Pancreas (tissue), 10 donors: Measurements from ENCODE around the gene ARFGAP1. TPM values are rescaled to one million over a fixed set of nuclear protein-coding genes. Genes with fewer than 3 reads are reported as not detected.
A peak's percentile ranks its signal among the peaks of the same experiment; 100 is the strongest.
"Not testable (repeated sequence)": the region's sequence is repeated elsewhere in the genome, so short reads cannot be mapped to it uniquely, and the experiment has no call there.

Experiments used
- ATAC-seq, 4 donors: fragments of 200-7000 bp; cut with Tn5 transposase; one replicate each; pipeline versions ENCODE4 v1.8.0 to v1.9.1; 2020; ENCODE audit warnings: mild to moderate bottlenecking in 4 of 4, moderate library complexity in 4 of 4
- DNase-seq, 6 donors: peaks; one replicate each; pipeline ENCODE4 v3.0.0-alpha.2; 2020
- FAIRE-seq: peaks from 2 replicates; lab custom pipeline; 2012; peaks lifted over from hg19 to GRCh38; lab: Jason Lieb, UNC
- H3K27ac ChIP-seq, 4 donors: fragments of 200-600 bp; sonication (generic); 1 replicate in 3 of 4; 2 replicates in 1 of 4; pipeline versions ENCODE4 v1.5.0 to v1.8.0; 2020
- H3K27me3 ChIP-seq, 4 donors: fragments of 200-600 bp; one replicate each; pipeline ENCODE4 v1.8.0; 2021
- H3K36me3 ChIP-seq, 3 donors: fragments of 200-600 bp; sonication (generic) in 1 of 3; one replicate each; pipeline versions ENCODE4 v1.5.0 to v1.8.0; 2020 to 2021
- H3K4me1 ChIP-seq, 3 donors: fragments of 200-600 bp; one replicate each; pipeline ENCODE4 v1.8.0; 2021
- H3K4me3 ChIP-seq, 4 donors: fragments of 200-600 bp; sonication (generic) in 2 of 4; one replicate each; pipeline versions ENCODE4 v1.5.0 to v1.8.0; 2020 to 2021
- H3K9me3 ChIP-seq, 4 donors: fragments of 200-600 bp; one replicate each; pipeline ENCODE4 v1.8.0; 2021
- CTCF ChIP-seq, 4 donors: fragments of 200-600 bp; sonication (generic) in 3 of 4; IDR thresholded peaks; one replicate each; pipeline versions ENCODE4 v1.5.0 to v1.8.0; 2021; ENCODE audit warnings: antibody characterized with exemption in 4 of 4
- whole genome bisulfite sequencing, 2 donors: extraction: QIAGEN DNeasy Blood & Tissue Kit; methylation state at CpG; one replicate each; pipeline ENCODE4 v1.1.7; 2013; 5-methylcytosine and 5-hydroxymethylcytosine counted together
- intact Hi-C, 3 donors: fragments of 100-400 bp; cut with DNase I; formaldehyde crosslinking; loops; one replicate each; pipeline versions ENCODE4 v1.11.1 to v1.14.2; 2022
- microRNA-seq, 2 donors: library from miRNA; unstranded; fragments of <30 nt; microRNA quantifications; one replicate each; pipeline versions ENCODE4 to v1.1.0, GENCODE V29; 2019 to 2020
- polyA plus RNA-seq, 2 donors: library from polyadenylated mRNA; stranded (reverse); fragments of 200-250 nt; gene quantifications; one replicate each; pipeline ENCODE4 v1.2.3, GENCODE V29; 2013
- total RNA-seq, 6 donors: library from RNA; stranded (reverse); fragmentation: NEBNext Ultra II Directional in 4 of 6; extraction: Animal tissue kit (Norgen Biotek cat#: 25700) in 4 of 6; gene quantifications; one replicate each; pipeline versions ENCODE4 v1.2.1 to v1.2.4, GENCODE V29; 2021 to 2023
- donor health status: healthy with polysubstance abuse.
- donor health status: DM: no; HTN: no; CAD: no; lungs with moderate emphysema.
- donor health status: DM: no; HTN: no; CAD: no.
- donor health status: control.
- donor health status: control.
- donor health status: Bipolar disorder and iron deficiency.
- donor health status: DM: yes; HTN: yes; CAD: no.
- donor health status: DM: no; HTN: no; CAD: no.
- donor health status: DM: no; HTN: no; CAD: no.
- donor health status: DM: yes; HTN: yes; CAD: no.

ARFGAP1 gene
- total and polyA plus RNA-seq, 8 donors: 34.0 to 251 (median 53.3) TPM

GRCh38 chr20:63334356-63334755 lies 61.7 kb downstream of the ARFGAP1 start:
- no peak for FAIRE-seq
- H3K27ac ChIP-seq: no peak overlapping the region
- no peaks in the 10 kb centered on the region for H3K4me1 ChIP-seq
- H3K36me3 ChIP-seq: no peaks in the 10 kb centered on the region
- peaks cover 0 to 5% (median 0%) of the 10 kb centered on the region in 4 donors for H3K27me3 ChIP-seq
- H3K9me3 ChIP-seq: no peaks in the 10 kb centered on the region
- H3K4me3 ChIP-seq: no peak overlapping the region
- peak in 1 of 6 donors; percentile 11 for DNase-seq
- no peak for TF ChIP-seq CTCF (IDR thresholded peaks at IDR 0.05)
- 57 to 70% methylated on average over 8 of the region's 8 CpGs for WGBS, 2 donors
- ATAC-seq: no peak
- intact Hi-C loops: no loop called here

GRCh38 chr20:63335060-63335459 lies 62.4 kb downstream of the ARFGAP1 start:
- H3K4me1 ChIP-seq, ATAC-seq, H3K9me3 ChIP-seq, H3K36me3 ChIP-seq, H3K4me3 ChIP-seq, DNase-seq, H3K27me3 ChIP-seq, H3K27ac ChIP-seq, intact Hi-C loops, FAIRE-seq: not testable (repeated sequence)
- WGBS, 2 donors: 73 to 84% methylated on average over 9 of the region's 9 CpGs

GRCh38 chr20:63335711-63336110 lies 63.1 kb downstream of the ARFGAP1 start:
- ATAC-seq (no peak), FAIRE-seq (no peak), DNase-seq (peak in 1 of 6 donors; percentile 17)
- WGBS, 2 donors: 32 to 44% methylated on average over 9 of the region's 9 CpGs
- TF ChIP-seq CTCF (IDR thresholded peaks at IDR 0.05): no peak
- Histone ChIP-seq H3K36me3 (no peaks in the 10 kb centered on the region), H3K27me3 (peaks cover 0 to 5% (median 0%) of the 10 kb centered on the region in 4 donors), H3K27ac (no peak overlapping the region), H3K4me1 (no peaks in the 10 kb centered on the region), H3K4me3 (no peak overlapping the region), H3K9me3 (no peaks in the 10 kb centered on the region)
- intact Hi-C loops: no loop called here

GRCh38 chr20:63336232-63336752 lies 63.7 kb downstream of the ARFGAP1 start:
- Histone ChIP-seq H3K36me3 (no peaks in the 10 kb centered on the region), H3K4me1 (no peaks in the 10 kb centered on the region), H3K27me3 (peaks cover 0 to 5% (median 0%) of the 10 kb centered on the region in 4 donors), H3K4me3 (no peak overlapping the region), H3K9me3 (no peaks in the 10 kb centered on the region), H3K27ac (no peak overlapping the region)
- FAIRE-seq: no peak
- TF ChIP-seq CTCF (IDR thresholded peaks at IDR 0.05): no peak
- ATAC-seq: no peak
- intact Hi-C loops: no loop called here
- WGBS, 2 donors: 70 to 81% methylated on average over 29 of the region's 29 CpGs
- DNase-seq: peak in 1 of 6 donors; percentile 14

GRCh38 chr20:63337786-63338420 lies 65.3 kb downstream of the ARFGAP1 start:
- Histone ChIP-seq H3K27me3 (peaks cover 0 to 5% (median 0%) of the 10 kb centered on the region in 4 donors), H3K9me3 (no peaks in the 10 kb centered on the region), H3K4me3 (no peak overlapping the region), H3K36me3 (no peaks in the 10 kb centered on the region), H3K27ac (no peak overlapping the region), H3K4me1 (no peaks in the 10 kb centered on the region)
- WGBS, 2 donors: 37 to 42% methylated on average over 12 of the region's 12 CpGs
- no peak for TF ChIP-seq CTCF (IDR thresholded peaks at IDR 0.05)
- DNase-seq (no peak), ATAC-seq (no peak), FAIRE-seq (no peak)
- intact Hi-C loops: no loop called here

Small RNA genes lying within 50 kb of the gene (microRNA-seq; reads per million reads assigned to microRNA genes)
- 0 to 0.39 reads per million in 2 donors for gene MIR3196
- 0 to 0.59 reads per million in 2 donors for gene MIR4326

Other genes with a start within 250 kb of the ARFGAP1 start
- 10 to 100 TPM; 11.1 to 22.1 (median 15.2) TPM for gene YTHDF1, start 56.7 kb upstream of the ARFGAP1 start, total RNA-seq
- gene YTHDF1, start 56.7 kb upstream of the ARFGAP1 start, polyA plus RNA-seq: 10 to 100 TPM; 15.4 to 24.0 TPM
- gene BIRC7, start 36.9 kb upstream of the ARFGAP1 start, total RNA-seq: not detected
- gene BIRC7, start 36.9 kb upstream of the ARFGAP1 start, polyA plus RNA-seq: under 1 TPM in 1 of 2 donors, not detected in 1; 0.09 TPM
- gene NKAIN4, start 18.4 kb upstream of the ARFGAP1 start, total RNA-seq: not detected
- gene NKAIN4, start 18.4 kb upstream of the ARFGAP1 start, polyA plus RNA-seq: under 1 TPM in 1 of 2 donors, not detected in 1; 0.14 TPM
- not detected for gene COL20A1, start 20.4 kb downstream of the ARFGAP1 start, total RNA-seq
- under 1 TPM in 1 of 2 donors, not detected in 1; 0.05 TPM for gene COL20A1, start 20.4 kb downstream of the ARFGAP1 start, polyA plus RNA-seq
- gene CHRNA4, start 88.5 kb downstream of the ARFGAP1 start, total RNA-seq: under 1 TPM in 1 of 6 donors, not detected in 5; 0.47 TPM
- under 1 TPM in 1 of 2 donors, not detected in 1; 0.02 TPM for gene CHRNA4, start 88.5 kb downstream of the ARFGAP1 start, polyA plus RNA-seq
- gene KCNQ2, start 199.8 kb downstream of the ARFGAP1 start, total RNA-seq: 1 to 10 TPM in 4 of 6 donors, under 1 TPM in 2; 0.54 to 2.1 (median 1.4) TPM
- 10 to 100 TPM in 1 of 2 donors, 1 to 10 TPM in 1; 5.8 to 12.5 TPM for gene KCNQ2, start 199.8 kb downstream of the ARFGAP1 start, polyA plus RNA-seq
- gene EEF1A2, start 226.3 kb downstream of the ARFGAP1 start, total RNA-seq: 10 to 100 TPM in 4 of 6 donors, 1 to 10 TPM in 2; 5.0 to 22.9 (median 15.4) TPM
- 10 to 100 TPM; 28.2 to 86.9 TPM for gene EEF1A2, start 226.3 kb downstream of the ARFGAP1 start, polyA plus RNA-seq
- 100 to 1,000 TPM in 4 of 6 donors, 10 to 100 TPM in 2; 77.7 to 194 (median 134) TPM for gene PPDPF, start 248.0 kb downstream of the ARFGAP1 start, total RNA-seq
- 100 to 1,000 TPM; 205 to 224 TPM for gene PPDPF, start 248.0 kb downstream of the ARFGAP1 start, polyA plus RNA-seq